BE2C (cell line): Measurements from ENCODE around the gene TRIP4.

ENCODE experiments used
- DNase-seq: peaks from one replicate; pipeline ENCODE4 v3.0.0-alpha.2; 2020
- H3K27me3 ChIP-seq: fragments of 250-450 bp; sonication (Bioruptor Pico); 2 replicates; pipeline ENCODE4 v1.5.1; 2020; ENCODE audit warnings: mild to moderate bottlenecking
- H3K36me3 ChIP-seq: fragments of 250-450 bp; sonication (Bioruptor Pico); 2 replicates; pipeline ENCODE4 v1.5.1; 2020; ENCODE audit warnings: mild to moderate bottlenecking
- H3K4me1 ChIP-seq: fragments of 250-450 bp; sonication (Bioruptor Pico); 2 replicates; pipeline ENCODE4 v1.5.1; 2020
- H3K4me3 ChIP-seq: 2 replicates; pipeline ENCODE4 v1.5.1; 2011; ENCODE audit warnings: low read depth, low read length
- H3K9me3 ChIP-seq: fragments of 250-450 bp; sonication (Bioruptor Pico); 2 replicates; pipeline ENCODE4 v1.5.1; 2020
- CTCF ChIP-seq: IDR thresholded peaks from 2 replicates; pipeline ENCODE4 v1.5.1; 2012; ENCODE audit warnings: mild to moderate bottlenecking, low read depth, low read length

The TRIP4 gene

GRCh38 chr15:64447536-64448315 lies 60.1 kb downstream of the TRIP4 start:
- no peak for TF ChIP-seq CTCF
- H3K27me3 ChIP-seq, result no peaks in the 10 kb centered on the region
- H3K9me3 ChIP-seq, result no peaks in the 10 kb centered on the region
- DNase-seq, result no peak
- H3K4me1 ChIP-seq, result no peaks in the 10 kb centered on the region; the same call in 1 of the 2 replicates
- no peaks in the 10 kb centered on the region for H3K36me3 ChIP-seq
- no peak overlapping the region for H3K4me3 ChIP-seq

GRCh38 chr15:64452988-64453688 lies 65.5 kb downstream of the TRIP4 start:
- no peaks in the 10 kb centered on the region for H3K27me3 ChIP-seq
- no peak overlapping the region for H3K4me3 ChIP-seq
- TF ChIP-seq CTCF, result no peak
- no peaks in the 10 kb centered on the region for H3K36me3 ChIP-seq
- no peak for DNase-seq
- no peaks in the 10 kb centered on the region for H3K4me1 ChIP-seq
- no peaks in the 10 kb centered on the region for H3K9me3 ChIP-seq

- Histone ChIP-seq H3K4me1 (no peaks in the 10 kb centered on the region), H3K9me3 (no peaks in the 10 kb centered on the region), H3K36me3 (no peaks in the 10 kb centered on the region), H3K27me3 (no peaks in the 10 kb centered on the region), H3K4me3 (no peak overlapping the region)
- TF ChIP-seq CTCF, result no peak
- no peak for DNase-seq
Observed at GRCh38 chr15:64453689-64454037, 66.0 kb downstream of the TRIP4 start.

GRCh38 chr15:64454282-64454681 lies 66.6 kb downstream of the TRIP4 start:
- DNase-seq, result no peak
- Histone ChIP-seq H3K9me3 (no peaks in the 10 kb centered on the region), H3K27me3 (no peaks in the 10 kb centered on the region), H3K4me1 (no peaks in the 10 kb centered on the region; the same call in 1 of the 2 replicates), H3K36me3 (no peaks in the 10 kb centered on the region), H3K4me3 (no peak overlapping the region)
- TF ChIP-seq CTCF, result no peak

- H3K4me3 ChIP-seq, result no peak overlapping the region
- H3K4me1 ChIP-seq, result no peaks in the 10 kb centered on the region; the same call in 1 of the 2 replicates
- H3K36me3 ChIP-seq, result no peaks in the 10 kb centered on the region
- H3K9me3 ChIP-seq, result no peaks in the 10 kb centered on the region
- TF ChIP-seq CTCF, result no peak
- no peaks in the 10 kb centered on the region for H3K27me3 ChIP-seq
- DNase-seq, result no peak
Observed at GRCh38 chr15:64455961-64456371, 68.3 kb downstream of the TRIP4 start.

GRCh38 chr15:64456634-64457108 lies 69.0 kb downstream of the TRIP4 start:
- Histone ChIP-seq H3K9me3 (no peaks in the 10 kb centered on the region), H3K27me3 (no peaks in the 10 kb centered on the region), H3K36me3 (no peaks in the 10 kb centered on the region), H3K4me1 (no peaks in the 10 kb centered on the region; the same call in 1 of the 2 replicates), H3K4me3 (no peak overlapping the region)
- DNase-seq, result no peak
- TF ChIP-seq CTCF, result no peak
